Gastroesophageal sphincter (tissue), 4 donors: ENCODE measurements around the gene CLDN5. TPM values are rescaled to one million over a fixed set of nuclear protein-coding genes. Genes with fewer than 3 reads are reported as not detected.

Experiments used
- ATAC-seq: fragments of 150-250 bp; one replicate; pipeline ENCODE4 v1.9.1; 2016; ENCODE audit warnings: mild to moderate bottlenecking, moderate library complexity
- H3K27ac ChIP-seq, 4 donors: fragments of 200-600 bp; sonication (generic) in 3 of 4; 1 replicate in 3 of 4; 2 replicates in 1 of 4; pipeline ENCODE4 v1.5.1; 2016 to 2019
- H3K27me3 ChIP-seq: fragments of 200-600 bp; sonication (generic); one replicate; pipeline ENCODE4 v1.5.1; 2019
- H3K36me3 ChIP-seq, 2 donors: fragments of 200-600 bp; sonication (generic); one replicate each; pipeline ENCODE4 v1.5.1; 2019; ENCODE audit warnings: control low read depth in 1 of 2
- H3K4me1 ChIP-seq, 3 donors: fragments of 200-600 bp; sonication (generic); 1 replicate in 2 of 3; 2 replicates in 1 of 3; pipeline ENCODE4 v1.5.1; 2016 to 2019; ENCODE audit warnings: control low read depth in 2 of 3
- H3K4me3 ChIP-seq, 2 donors: fragments of 200-600 bp; sonication (generic); one replicate each; pipeline ENCODE4 v1.5.1; 2019; ENCODE audit warnings: mild to moderate bottlenecking in 1 of 2, moderate library complexity in 1 of 2
- H3K9me3 ChIP-seq, 3 donors: fragments of 200-600 bp; sonication (generic); one replicate each; pipeline ENCODE4 v1.5.1; 2017 to 2019; ENCODE audit warnings: control low read depth in 2 of 3
- EP300 ChIP-seq: sonication (generic); formaldehyde crosslinking; IDR thresholded peaks from one replicate; pipeline ENCODE4 v1.6.1; 2017; ENCODE audit warnings: antibody characterized with exemption, mild to moderate bottlenecking
- POLR2A ChIP-seq, 2 donors: fragments of 450-650 bp; IDR thresholded peaks; one replicate each; pipeline ENCODE4 v1.6.1; 2017; ENCODE audit warnings: antibody characterized with exemption in 2 of 2, mild to moderate bottlenecking in 2 of 2, moderate library complexity in 1 of 2
- POLR2AphosphoS5 ChIP-seq: sonication (generic); formaldehyde crosslinking; IDR thresholded peaks from one replicate; pipeline ENCODE4 v1.6.1; 2017; ENCODE audit warnings: antibody characterized with exemption
- WGBS, 2 donors: methylation state at CpG; one replicate each; pipeline ENCODE4 v1.1.5; 2018; ENCODE audit warnings: low coverage in 1 of 2; 5-methylcytosine and 5-hydroxymethylcytosine counted together
- total RNA-seq, 4 donors: library from RNA; depleted of rRNA; stranded (reverse); fragments of >200 nt; gene quantifications; one replicate each; pipeline ENCODE4 v1.1.0, GENCODE V29; 2016
- TF ChIP-seq, protein P1 (sequence below), 4 experiments: fragments of 200-600 bp in 2 of 4; fragments of 450-650 bp in 2 of 4; sonication (generic) in 1 of 4; IDR thresholded peaks; one replicate each; pipeline ENCODE4 v1.5.1; 2017 to 2019; ENCODE audit warnings: antibody characterized with exemption in 4 of 4, mild to moderate bottlenecking in 2 of 4, moderate library complexity in 2 of 4

The CLDN5 gene
- total RNA-seq, 4 donors from 2014 or later = 29.6 to 149 (median 93.3) TPM

DNA sequence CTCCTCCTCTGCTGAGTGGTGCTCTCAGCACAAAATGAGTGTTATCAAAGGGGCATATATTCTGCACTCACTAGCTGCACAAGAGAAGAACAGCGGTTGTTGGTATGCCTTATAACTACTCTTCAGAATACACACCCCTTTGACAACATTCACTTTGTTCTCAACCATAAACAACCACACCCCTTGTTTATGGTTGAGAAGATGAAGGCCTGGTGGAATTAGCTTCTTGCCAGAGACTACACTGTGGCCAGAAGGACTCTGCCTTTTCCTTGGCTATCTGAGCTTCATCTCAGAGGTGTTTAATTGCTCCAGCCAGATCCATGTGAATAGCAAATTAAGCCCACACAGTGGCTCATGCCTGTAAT lies 45.0 kb upstream of the CLDN5 start:
- WGBS, 2 donors = 100% methylated on average over 1 of the region's 1 CpG; no CpG with 5 or more reads in 1 of the 2 donors
- TF ChIP-seq, protein P1, sequence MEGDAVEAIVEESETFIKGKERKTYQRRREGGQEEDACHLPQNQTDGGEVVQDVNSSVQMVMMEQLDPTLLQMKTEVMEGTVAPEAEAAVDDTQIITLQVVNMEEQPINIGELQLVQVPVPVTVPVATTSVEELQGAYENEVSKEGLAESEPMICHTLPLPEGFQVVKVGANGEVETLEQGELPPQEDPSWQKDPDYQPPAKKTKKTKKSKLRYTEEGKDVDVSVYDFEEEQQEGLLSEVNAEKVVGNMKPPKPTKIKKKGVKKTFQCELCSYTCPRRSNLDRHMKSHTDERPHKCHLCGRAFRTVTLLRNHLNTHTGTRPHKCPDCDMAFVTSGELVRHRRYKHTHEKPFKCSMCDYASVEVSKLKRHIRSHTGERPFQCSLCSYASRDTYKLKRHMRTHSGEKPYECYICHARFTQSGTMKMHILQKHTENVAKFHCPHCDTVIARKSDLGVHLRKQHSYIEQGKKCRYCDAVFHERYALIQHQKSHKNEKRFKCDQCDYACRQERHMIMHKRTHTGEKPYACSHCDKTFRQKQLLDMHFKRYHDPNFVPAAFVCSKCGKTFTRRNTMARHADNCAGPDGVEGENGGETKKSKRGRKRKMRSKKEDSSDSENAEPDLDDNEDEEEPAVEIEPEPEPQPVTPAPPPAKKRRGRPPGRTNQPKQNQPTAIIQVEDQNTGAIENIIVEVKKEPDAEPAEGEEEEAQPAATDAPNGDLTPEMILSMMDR (IDR thresholded peaks at IDR 0.05) = no peak
- TF ChIP-seq POLR2AphosphoS5 = no peak
- TF ChIP-seq EP300 = no peak
- TF ChIP-seq POLR2A (IDR thresholded peaks at IDR 0.05) = no peak
- Histone ChIP-seq H3K4me3 (no peak overlapping the region), H3K27me3 (peaks cover 23% of the 10 kb centered on the region), H3K36me3 (no peaks in the 10 kb centered on the region), H3K4me1 (no peaks in the 10 kb centered on the region), H3K9me3 (no peaks in the 10 kb centered on the region), H3K27ac (no peak overlapping the region)
- ATAC-seq = no peak

DNA sequence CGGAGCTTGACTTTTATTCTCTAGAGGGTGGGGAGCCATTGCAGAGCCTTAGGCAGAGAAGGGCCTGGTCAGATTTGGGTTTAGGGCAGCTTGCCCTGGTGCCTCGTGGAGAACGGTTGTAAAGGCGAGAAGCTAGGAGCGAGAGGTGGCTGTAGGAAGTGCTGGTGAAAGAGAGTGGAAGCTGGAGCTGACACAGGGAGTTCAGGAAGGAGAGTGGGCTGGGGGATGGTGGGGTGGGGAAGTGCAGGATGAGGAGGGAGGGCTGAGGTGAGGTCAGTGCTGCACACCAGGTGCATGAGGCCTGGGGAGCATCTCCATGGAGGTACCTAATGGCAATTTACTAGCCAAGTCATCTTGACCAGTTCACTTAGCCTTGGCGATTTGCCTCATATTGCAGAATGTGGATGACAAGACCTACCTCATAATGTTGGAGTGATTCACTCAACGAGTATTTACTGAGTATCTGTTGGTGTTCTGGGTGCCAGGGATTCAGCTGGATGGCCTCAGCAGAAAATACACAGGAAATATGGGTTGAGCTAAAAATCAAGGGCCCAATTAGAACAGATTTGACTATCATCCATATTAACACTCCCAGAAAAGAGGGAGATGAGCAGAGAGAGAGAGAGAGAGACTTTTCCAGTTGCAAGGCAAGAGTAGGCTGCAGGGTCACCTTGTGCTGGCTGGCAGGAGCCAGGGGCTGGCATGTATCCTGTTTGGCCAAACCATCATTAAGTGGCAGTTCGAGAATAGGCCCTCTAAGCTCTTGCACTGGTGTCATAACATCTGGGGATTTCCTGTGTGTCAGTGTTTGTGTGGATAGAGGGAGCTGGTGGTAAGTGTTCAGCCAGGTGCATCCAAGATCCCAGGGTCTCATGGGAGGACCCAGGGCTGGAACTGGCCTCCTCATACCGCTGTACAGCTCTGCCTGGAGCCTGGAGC lies 44.4 kb upstream of the CLDN5 start:
- WGBS, 2 donors = 70 to 76% methylated on average over 7 to 8 of the region's 9 CpGs
- no peaks in the 10 kb centered on the region for H3K4me1 ChIP-seq
- TF ChIP-seq, protein P1 (IDR thresholded peaks at IDR 0.05) = no peak
- TF ChIP-seq POLR2A (IDR thresholded peaks at IDR 0.05) (no peak), EP300 (no peak), POLR2AphosphoS5 (no peak)
- H3K27me3 ChIP-seq = peaks cover 23% of the 10 kb centered on the region
- no peak for ATAC-seq
- no peak overlapping the region for H3K4me3 ChIP-seq
- no peak overlapping the region for H3K27ac ChIP-seq
- no peaks in the 10 kb centered on the region for H3K36me3 ChIP-seq
- no peaks in the 10 kb centered on the region for H3K9me3 ChIP-seq

DNA sequence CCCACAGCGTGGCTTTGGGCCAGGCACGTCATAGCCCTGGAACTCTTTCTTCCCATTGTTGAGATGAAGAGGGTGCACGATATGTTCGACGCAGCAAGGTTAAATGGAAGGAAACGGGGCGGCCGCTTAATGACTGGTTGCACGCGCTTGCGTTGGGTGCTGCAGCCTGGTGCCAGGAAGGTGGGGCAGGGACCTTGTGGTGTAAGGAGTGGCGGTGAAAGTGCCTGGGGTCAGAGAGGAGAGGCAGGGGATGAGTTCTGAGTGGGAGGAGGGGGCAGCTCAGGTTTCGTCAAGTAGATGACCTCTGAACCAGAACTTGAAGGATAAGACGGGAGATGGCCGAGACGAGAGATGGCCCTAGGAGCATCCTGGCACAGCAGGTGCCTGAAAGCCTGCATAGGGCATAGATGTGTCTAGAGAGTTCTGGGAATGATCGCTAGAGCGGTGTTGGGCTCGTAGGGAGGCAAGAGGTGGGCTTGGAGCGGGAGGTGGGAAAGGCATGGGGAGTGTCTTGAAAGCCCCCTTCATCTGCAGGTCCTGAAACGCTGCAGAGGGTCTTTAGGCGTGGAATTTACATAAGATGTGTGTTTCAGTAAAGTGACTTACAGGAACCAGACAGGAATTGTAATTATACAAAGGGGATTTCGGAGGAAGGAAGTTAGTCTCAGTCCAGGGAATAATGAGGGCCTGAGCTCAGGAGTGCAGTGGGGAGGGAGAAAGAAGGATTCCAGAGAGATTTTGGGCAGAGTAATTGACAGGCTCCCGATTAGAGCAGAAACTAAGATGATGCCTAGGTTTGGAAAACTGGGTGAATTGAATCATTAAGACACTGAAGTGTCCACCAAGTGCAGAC lies 43.2 kb upstream of the CLDN5 start:
- TF ChIP-seq EP300 (no peak), POLR2A (IDR thresholded peaks at IDR 0.05) (no peak), POLR2AphosphoS5 (no peak)
- TF ChIP-seq, protein P1 (IDR thresholded peaks at IDR 0.05) = no peak
- H3K27me3 ChIP-seq = peaks cover 23% of the 10 kb centered on the region
- no peaks in the 10 kb centered on the region for H3K4me1 ChIP-seq
- peak; percentile 45 for ATAC-seq
- H3K4me3 ChIP-seq = no peak overlapping the region
- peak overlapping the region in 3 of 4 donors; percentile 40 to 67 (median 49) for H3K27ac ChIP-seq
- H3K36me3 ChIP-seq = no peaks in the 10 kb centered on the region
- H3K9me3 ChIP-seq = no peaks in the 10 kb centered on the region
- WGBS, 2 donors = 67 to 70% methylated on average over 14 to 21 of the region's 24 CpGs

DNA sequence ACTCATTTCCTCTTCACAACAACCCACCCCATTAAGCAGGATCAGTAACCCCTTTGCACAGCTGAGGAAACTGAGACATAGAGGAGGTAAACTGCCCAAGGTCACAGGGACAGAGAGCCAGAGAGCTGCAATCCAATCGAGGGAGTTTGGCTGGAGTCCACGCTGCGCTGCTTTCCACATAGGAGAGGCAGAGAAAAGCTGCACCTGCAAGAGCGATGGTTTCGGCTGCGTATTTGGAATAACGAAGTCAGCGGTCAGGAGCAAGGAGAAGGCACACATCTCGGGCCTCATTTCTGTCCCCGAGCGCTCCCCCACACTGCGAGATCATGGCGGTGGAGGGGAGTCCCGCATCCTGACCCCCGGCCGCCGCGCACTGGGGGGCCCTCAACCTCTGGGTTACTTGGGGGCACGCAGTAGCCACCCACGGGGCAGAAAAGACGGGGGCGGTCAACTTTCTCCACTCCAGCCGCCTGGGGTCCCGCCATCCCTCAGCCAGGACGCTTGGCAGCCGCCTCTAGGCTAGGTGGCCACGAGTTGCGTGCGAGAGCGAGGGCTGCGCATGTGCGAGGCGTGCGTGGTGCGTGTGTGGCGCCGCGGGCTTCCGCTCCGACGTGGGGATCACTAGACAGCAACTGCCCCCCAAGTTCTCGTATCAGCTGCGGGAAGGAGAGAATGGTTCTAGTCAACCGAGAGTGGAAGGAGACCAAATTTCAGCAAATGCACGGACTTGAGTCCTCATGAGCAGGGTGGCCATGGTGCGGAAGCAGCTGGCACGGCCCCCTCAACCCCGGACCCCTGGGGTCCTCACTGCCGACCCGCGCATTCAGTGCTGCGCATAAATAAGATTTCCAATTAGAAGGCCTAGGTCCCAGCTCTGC lies 42.3 kb upstream of the CLDN5 start:
- Histone ChIP-seq H3K27ac (peak overlapping the region in 3 of 4 donors; percentile 49 to 67 (median 55)), H3K36me3 (no peaks in the 10 kb centered on the region), H3K27me3 (peaks cover 23% of the 10 kb centered on the region), H3K9me3 (no peaks in the 10 kb centered on the region), H3K4me1 (no peaks in the 10 kb centered on the region), H3K4me3 (no peak overlapping the region)
- 89 to 100% methylated on average over 1 to 17 of the region's 52 CpGs for WGBS, 2 donors
- no peak for ATAC-seq
- TF ChIP-seq, protein P1 (IDR thresholded peaks at IDR 0.05) = no peak
- TF ChIP-seq EP300 (no peak), POLR2AphosphoS5 (no peak), POLR2A (IDR thresholded peaks at IDR 0.05) (no peak)
